ENCODE results near the gene THOC2.

GRCh38 chrX:123713434-123713833 lies 19.4 kb downstream of the THOC2 start:
- TF ChIP-seq, protein P1, sequence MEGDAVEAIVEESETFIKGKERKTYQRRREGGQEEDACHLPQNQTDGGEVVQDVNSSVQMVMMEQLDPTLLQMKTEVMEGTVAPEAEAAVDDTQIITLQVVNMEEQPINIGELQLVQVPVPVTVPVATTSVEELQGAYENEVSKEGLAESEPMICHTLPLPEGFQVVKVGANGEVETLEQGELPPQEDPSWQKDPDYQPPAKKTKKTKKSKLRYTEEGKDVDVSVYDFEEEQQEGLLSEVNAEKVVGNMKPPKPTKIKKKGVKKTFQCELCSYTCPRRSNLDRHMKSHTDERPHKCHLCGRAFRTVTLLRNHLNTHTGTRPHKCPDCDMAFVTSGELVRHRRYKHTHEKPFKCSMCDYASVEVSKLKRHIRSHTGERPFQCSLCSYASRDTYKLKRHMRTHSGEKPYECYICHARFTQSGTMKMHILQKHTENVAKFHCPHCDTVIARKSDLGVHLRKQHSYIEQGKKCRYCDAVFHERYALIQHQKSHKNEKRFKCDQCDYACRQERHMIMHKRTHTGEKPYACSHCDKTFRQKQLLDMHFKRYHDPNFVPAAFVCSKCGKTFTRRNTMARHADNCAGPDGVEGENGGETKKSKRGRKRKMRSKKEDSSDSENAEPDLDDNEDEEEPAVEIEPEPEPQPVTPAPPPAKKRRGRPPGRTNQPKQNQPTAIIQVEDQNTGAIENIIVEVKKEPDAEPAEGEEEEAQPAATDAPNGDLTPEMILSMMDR (IDR thresholded peaks at IDR 0.05; ENCODE audit: insufficient read depth, low read length), result no peak
- no peak for TF ChIP-seq REST (IDR thresholded peaks at IDR 0.05; ENCODE audit: insufficient replicate concordance, low read depth)
